K562 (cell line): ENCODE results near the gene HLF.

Experiments used
- ADNP ChIP-seq: fragments of 200-800 bp; sonication (Bioruptor generic); IDR thresholded peaks from 2 replicates; pipeline ENCODE4 v1.6.1; 2016; ENCODE audit warnings: missing genetic modification characterization, missing compliant biosample characterization
- CTCF ChIP-seq, 3 experiments: IDR thresholded peaks in 2 of 3; conservative IDR thresholded peaks in 1 of 3; 2 replicates each; pipeline ENCODE4 v1.5.1; 2011 to 2012; ENCODE audit warnings: low read length in 3 of 3, mild to moderate bottlenecking in 3 of 3, control low read depth in 2 of 3, improper control_type of control experiment in 1 of 3, inconsistent platforms in 1 of 3, low read depth in 1 of 3, mixed read lengths in 1 of 3, moderate library complexity in 1 of 3; ENCODE audit not compliant: insufficient read depth in 2 of 3
- EP300 ChIP-seq: IDR thresholded peaks from 2 replicates; pipeline ENCODE4 v1.6.1; 2012; ENCODE audit warnings: low read length, improper control_type of control experiment
- FOXA1 ChIP-seq: fragments of 450-650 bp; IDR thresholded peaks from 2 replicates; pipeline ENCODE4 v1.6.1; 2016; ENCODE audit warnings: mild to moderate bottlenecking, borderline replicate concordance
- MAZ ChIP-seq, 2 experiments: fragments of 450-650 bp in 1 of 2; sonication (generic) in 1 of 2; formaldehyde crosslinking; IDR thresholded peaks in 1 of 2; conservative IDR thresholded peaks in 1 of 2; 2 replicates each; pipeline versions ENCODE4 v1.4.0 to v1.5.0; 2020; ENCODE audit warnings: mild to moderate bottlenecking in 1 of 2, missing genetic modification reagents in 1 of 2
- RAD21 ChIP-seq, 2 experiments: fragments of 250-450 bp in 1 of 2; fragments of 450-650 bp in 1 of 2; sonication (Bioruptor Pico) in 1 of 2; formaldehyde crosslinking in 1 of 2; IDR thresholded peaks in 1 of 2; conservative IDR thresholded peaks in 1 of 2; 2 replicates each; pipeline versions ENCODE4 v1.4.0 to v1.8.0; 2020 to 2022; ENCODE audit warnings: mild to moderate bottlenecking in 2 of 2, moderate library complexity in 1 of 2
- TF ChIP-seq, protein P1 (sequence below): sonication (generic); formaldehyde crosslinking; IDR thresholded peaks from 2 replicates; pipeline ENCODE4 v1.9.0; 2022; ENCODE audit warnings: mild to moderate bottlenecking, missing genetic modification reagents
- TF ChIP-seq, protein P2 (sequence below): fragments of 200-600 bp; sonication (generic); IDR thresholded peaks from one replicate; pipeline ENCODE4 v1.6.1; 2012; ENCODE audit warnings: mild to moderate bottlenecking, low read depth, low read length, inconsistent platforms
- TF ChIP-seq, protein P3 (sequence below): sonication (generic); formaldehyde crosslinking; IDR thresholded peaks from 2 replicates; pipeline ENCODE4 v1.8.0; 2022; ENCODE audit warnings: mild to moderate bottlenecking, missing genetic modification reagents

DNA sequence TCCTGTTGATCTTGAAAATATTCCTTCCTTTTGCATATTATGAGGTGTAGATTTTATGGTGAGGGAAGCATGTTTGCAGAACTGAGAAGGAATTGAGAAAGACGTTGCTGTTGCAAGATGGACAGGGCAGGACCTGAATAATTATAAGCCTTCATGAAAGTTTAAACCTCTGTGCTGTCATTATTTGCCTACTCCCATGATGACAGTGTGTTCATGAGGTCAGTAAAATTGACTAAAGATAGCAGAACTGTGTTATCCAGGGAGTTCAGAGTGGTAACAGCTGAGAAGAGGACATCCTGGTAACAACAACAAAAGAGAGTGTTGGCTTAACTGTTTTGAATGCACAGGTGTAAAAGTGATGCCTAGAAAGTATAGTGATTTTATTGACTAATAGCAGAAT, 45.3 kb upstream of the HLF start:
- no peak for TF ChIP-seq ADNP (tag)
- TF ChIP-seq, protein P1, sequence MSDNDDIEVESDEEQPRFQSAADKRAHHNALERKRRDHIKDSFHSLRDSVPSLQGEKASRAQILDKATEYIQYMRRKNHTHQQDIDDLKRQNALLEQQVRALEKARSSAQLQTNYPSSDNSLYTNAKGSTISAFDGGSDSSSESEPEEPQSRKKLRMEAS (CRISPR knock-in tag), result no peak
- no peak for TF ChIP-seq EP300
- no peak for TF ChIP-seq CTCF (IDR thresholded peaks at IDR 0.05 in 2 of 3, conservative IDR thresholded peaks at IDR 0.05 in 1 of 3; ENCODE audit: insufficient read depth in 2 of 3, low read depth in 1 of 3, low read length in 3 of 3)
- no peak for TF ChIP-seq MAZ (CRISPR knock-in tag; conservative IDR thresholded peaks at IDR 0.05 in 1 of 2, IDR thresholded peaks at IDR 0.05 in 1 of 2)
- TF ChIP-seq, protein P2, sequence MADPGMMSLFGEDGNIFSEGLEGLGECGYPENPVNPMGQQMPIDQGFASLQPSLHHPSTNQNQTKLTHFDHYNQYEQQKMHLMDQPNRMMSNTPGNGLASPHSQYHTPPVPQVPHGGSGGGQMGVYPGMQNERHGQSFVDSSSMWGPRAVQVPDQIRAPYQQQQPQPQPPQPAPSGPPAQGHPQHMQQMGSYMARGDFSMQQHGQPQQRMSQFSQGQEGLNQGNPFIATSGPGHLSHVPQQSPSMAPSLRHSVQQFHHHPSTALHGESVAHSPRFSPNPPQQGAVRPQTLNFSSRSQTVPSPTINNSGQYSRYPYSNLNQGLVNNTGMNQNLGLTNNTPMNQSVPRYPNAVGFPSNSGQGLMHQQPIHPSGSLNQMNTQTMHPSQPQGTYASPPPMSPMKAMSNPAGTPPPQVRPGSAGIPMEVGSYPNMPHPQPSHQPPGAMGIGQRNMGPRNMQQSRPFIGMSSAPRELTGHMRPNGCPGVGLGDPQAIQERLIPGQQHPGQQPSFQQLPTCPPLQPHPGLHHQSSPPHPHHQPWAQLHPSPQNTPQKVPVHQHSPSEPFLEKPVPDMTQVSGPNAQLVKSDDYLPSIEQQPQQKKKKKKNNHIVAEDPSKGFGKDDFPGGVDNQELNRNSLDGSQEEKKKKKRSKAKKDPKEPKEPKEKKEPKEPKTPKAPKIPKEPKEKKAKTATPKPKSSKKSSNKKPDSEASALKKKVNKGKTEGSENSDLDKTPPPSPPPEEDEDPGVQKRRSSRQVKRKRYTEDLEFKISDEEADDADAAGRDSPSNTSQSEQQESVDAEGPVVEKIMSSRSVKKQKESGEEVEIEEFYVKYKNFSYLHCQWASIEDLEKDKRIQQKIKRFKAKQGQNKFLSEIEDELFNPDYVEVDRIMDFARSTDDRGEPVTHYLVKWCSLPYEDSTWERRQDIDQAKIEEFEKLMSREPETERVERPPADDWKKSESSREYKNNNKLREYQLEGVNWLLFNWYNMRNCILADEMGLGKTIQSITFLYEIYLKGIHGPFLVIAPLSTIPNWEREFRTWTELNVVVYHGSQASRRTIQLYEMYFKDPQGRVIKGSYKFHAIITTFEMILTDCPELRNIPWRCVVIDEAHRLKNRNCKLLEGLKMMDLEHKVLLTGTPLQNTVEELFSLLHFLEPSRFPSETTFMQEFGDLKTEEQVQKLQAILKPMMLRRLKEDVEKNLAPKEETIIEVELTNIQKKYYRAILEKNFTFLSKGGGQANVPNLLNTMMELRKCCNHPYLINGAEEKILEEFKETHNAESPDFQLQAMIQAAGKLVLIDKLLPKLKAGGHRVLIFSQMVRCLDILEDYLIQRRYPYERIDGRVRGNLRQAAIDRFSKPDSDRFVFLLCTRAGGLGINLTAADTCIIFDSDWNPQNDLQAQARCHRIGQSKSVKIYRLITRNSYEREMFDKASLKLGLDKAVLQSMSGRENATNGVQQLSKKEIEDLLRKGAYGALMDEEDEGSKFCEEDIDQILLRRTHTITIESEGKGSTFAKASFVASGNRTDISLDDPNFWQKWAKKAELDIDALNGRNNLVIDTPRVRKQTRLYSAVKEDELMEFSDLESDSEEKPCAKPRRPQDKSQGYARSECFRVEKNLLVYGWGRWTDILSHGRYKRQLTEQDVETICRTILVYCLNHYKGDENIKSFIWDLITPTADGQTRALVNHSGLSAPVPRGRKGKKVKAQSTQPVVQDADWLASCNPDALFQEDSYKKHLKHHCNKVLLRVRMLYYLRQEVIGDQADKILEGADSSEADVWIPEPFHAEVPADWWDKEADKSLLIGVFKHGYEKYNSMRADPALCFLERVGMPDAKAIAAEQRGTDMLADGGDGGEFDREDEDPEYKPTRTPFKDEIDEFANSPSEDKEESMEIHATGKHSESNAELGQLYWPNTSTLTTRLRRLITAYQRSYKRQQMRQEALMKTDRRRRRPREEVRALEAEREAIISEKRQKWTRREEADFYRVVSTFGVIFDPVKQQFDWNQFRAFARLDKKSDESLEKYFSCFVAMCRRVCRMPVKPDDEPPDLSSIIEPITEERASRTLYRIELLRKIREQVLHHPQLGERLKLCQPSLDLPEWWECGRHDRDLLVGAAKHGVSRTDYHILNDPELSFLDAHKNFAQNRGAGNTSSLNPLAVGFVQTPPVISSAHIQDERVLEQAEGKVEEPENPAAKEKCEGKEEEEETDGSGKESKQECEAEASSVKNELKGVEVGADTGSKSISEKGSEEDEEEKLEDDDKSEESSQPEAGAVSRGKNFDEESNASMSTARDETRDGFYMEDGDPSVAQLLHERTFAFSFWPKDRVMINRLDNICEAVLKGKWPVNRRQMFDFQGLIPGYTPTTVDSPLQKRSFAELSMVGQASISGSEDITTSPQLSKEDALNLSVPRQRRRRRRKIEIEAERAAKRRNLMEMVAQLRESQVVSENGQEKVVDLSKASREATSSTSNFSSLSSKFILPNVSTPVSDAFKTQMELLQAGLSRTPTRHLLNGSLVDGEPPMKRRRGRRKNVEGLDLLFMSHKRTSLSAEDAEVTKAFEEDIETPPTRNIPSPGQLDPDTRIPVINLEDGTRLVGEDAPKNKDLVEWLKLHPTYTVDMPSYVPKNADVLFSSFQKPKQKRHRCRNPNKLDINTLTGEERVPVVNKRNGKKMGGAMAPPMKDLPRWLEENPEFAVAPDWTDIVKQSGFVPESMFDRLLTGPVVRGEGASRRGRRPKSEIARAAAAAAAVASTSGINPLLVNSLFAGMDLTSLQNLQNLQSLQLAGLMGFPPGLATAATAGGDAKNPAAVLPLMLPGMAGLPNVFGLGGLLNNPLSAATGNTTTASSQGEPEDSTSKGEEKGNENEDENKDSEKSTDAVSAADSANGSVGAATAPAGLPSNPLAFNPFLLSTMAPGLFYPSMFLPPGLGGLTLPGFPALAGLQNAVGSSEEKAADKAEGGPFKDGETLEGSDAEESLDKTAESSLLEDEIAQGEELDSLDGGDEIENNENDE, result no peak
- TF ChIP-seq, protein P3, sequence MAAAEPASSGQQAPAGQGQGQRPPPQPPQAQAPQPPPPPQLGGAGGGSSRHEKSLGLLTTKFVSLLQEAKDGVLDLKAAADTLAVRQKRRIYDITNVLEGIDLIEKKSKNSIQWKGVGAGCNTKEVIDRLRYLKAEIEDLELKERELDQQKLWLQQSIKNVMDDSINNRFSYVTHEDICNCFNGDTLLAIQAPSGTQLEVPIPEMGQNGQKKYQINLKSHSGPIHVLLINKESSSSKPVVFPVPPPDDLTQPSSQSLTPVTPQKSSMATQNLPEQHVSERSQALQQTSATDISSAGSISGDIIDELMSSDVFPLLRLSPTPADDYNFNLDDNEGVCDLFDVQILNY (CRISPR knock-in tag), result no peak
- TF ChIP-seq FOXA1, result no peak
- no peak for TF ChIP-seq RAD21 (CRISPR knock-in tag; conservative IDR thresholded peaks at IDR 0.05 in 1 of 2, IDR thresholded peaks at IDR 0.05 in 1 of 2)
